GM12864 (cell line): ENCODE data around the gene ANKS1B.

Experiments
- DNase-seq: peaks from one replicate; pipeline ENCODE4 v3.0.0-alpha.2; 2011; ENCODE audit warnings: low read depth
- H3K4me3 ChIP-seq: 2 replicates; pipeline ENCODE4 v1.5.1; 2011; ENCODE audit warnings: mild to moderate bottlenecking, low read depth, low read length, control low read depth
- TF ChIP-seq, protein P1 (sequence below): IDR thresholded peaks from 2 replicates; pipeline ENCODE4 v1.5.1; 2011; ENCODE audit warnings: low read depth, mild to moderate bottlenecking, moderate library complexity, low read length, control low read depth, inconsistent platforms; ENCODE audit errors: missing control alignments

ANKS1B gene

DNA sequence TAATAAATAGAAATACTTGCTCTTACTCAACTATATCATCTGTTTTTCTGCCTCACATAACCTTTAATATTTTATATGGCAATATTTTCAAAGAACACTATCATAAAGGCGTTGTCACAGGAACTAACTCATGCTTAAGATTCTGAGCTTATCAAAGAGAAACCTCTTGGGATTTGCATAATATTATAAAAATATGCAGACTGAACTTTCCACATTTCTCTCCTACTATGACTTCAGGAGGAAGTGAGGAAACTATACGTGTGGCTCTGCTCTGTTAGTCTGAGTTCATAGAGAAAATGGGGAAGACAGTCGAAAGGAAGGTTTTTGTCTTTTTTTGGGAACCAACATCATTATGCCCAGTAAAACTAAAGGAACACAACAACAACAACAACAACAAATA is 212.5 kb downstream of the ANKS1B start:
- DNase-seq: no peak
- TF ChIP-seq, protein P1, sequence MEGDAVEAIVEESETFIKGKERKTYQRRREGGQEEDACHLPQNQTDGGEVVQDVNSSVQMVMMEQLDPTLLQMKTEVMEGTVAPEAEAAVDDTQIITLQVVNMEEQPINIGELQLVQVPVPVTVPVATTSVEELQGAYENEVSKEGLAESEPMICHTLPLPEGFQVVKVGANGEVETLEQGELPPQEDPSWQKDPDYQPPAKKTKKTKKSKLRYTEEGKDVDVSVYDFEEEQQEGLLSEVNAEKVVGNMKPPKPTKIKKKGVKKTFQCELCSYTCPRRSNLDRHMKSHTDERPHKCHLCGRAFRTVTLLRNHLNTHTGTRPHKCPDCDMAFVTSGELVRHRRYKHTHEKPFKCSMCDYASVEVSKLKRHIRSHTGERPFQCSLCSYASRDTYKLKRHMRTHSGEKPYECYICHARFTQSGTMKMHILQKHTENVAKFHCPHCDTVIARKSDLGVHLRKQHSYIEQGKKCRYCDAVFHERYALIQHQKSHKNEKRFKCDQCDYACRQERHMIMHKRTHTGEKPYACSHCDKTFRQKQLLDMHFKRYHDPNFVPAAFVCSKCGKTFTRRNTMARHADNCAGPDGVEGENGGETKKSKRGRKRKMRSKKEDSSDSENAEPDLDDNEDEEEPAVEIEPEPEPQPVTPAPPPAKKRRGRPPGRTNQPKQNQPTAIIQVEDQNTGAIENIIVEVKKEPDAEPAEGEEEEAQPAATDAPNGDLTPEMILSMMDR: no peak
- H3K4me3 ChIP-seq: no peak overlapping the region

DNA sequence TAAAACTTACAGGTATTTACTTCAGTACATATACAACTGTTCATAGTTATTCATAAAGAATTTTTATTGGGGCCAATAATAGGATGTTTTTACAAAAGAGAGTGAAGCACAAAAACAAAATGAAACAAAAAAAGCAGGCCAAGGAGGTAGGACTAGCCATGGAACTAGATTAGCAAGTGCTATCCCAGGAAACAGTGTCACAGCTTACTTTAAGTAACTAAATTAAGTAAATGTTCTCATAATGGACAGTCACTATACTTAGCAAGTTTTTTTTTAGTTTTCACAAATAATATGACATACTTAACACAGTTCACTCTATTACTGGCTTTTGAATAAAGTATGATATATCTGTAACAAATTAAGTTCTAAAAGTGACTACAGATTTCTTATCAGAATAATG is 213.1 kb downstream of the ANKS1B start:
- DNase-seq: no peak
- TF ChIP-seq, protein P1: no peak

DNA sequence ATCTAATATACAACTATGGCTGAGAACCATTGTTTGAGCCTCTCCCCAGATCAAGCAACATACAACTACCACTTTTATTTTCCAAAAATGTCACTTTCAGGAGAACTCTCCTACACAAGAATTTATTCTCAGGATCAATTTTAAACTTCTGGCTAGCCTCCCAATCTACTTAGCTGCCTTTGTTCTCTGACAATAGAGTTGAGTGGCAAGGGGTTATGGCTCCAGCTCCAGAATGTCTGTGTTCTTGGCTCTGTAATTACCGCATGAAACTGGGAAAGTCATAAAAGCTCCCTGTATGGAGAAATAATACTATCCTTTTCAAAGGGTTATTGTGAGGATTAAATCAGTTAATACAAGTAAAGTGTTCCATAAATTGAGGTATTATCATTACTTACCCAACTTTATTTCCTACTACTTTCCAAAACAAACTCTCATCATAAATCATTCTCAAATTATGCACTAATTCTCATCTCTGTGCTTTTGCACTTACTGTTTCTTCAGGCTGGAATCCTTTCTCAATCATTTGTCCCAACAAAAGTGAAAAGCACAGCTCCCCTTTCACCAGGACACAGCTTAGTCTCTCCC is 215.2 kb downstream of the ANKS1B start:
- DNase-seq: no peak
- TF ChIP-seq, protein P1: no peak
- H3K4me3 ChIP-seq: no peak overlapping the region

More for the DNA sequence above, 213.1 kb downstream of the ANKS1B start:
- no peak overlapping the region for H3K4me3 ChIP-seq

DNA sequence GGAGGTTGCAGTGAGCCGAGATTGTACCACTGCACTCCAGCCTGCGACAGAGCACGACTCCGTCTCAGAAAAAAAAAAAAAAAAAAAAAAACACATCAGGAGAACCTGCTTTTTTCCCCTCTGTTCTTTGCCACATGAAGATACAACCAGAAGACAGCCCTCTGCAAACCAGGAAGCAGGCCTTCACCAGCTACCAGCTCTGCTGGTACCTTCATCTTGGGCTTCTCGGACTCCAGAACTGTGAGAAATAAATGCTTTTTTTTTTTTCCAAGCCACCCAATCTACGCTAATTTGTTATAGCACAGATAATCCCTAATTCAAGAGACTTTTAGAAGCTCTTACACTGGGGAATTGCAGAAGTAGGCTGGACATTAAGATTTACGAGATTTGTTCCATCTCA is 216.0 kb downstream of the ANKS1B start:
- TF ChIP-seq, protein P1: no peak
- H3K4me3 ChIP-seq: no peak overlapping the region
- DNase-seq: no peak

DNA sequence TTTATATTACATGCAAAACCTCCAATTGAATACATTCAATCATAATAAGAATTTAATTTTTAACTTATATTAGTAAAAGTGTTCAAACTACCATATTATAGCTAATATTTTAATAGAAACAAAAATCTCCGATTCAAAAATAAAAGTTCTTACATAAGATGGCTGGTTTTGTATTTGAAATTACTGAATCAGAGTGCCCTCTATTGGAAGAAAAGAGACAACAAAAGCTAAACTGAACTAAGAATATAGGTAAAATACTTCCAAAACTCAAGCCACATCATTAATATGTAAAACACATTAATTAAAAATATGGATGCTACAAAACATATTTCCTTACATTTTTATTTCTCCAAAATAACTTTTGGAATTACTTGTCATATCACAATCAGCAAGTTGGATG is 216.9 kb downstream of the ANKS1B start:
- no peak for DNase-seq
- TF ChIP-seq, protein P1: peak; percentile 38
- no peak overlapping the region for H3K4me3 ChIP-seq

DNA sequence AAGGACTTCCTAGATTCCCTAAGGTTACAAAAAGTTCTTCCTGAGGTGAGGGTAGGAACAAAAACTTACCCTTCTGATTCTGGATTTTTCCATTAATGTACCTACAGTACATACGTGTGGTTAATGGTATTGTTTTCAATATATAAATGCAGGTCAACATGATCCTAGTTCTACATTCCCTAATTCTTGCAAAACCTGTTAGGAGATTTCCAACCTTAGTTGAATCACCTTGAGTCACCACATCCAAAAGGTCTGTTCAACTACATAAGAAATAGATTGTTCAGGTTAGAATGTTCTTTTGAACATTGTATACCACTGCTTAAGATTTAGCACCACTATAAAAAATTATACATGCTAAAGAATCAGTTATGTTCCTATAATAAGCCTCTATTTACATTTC is 218.3 kb downstream of the ANKS1B start:
- DNase-seq: no peak
- TF ChIP-seq, protein P1: no peak
- H3K4me3 ChIP-seq: no peak overlapping the region

DNA sequence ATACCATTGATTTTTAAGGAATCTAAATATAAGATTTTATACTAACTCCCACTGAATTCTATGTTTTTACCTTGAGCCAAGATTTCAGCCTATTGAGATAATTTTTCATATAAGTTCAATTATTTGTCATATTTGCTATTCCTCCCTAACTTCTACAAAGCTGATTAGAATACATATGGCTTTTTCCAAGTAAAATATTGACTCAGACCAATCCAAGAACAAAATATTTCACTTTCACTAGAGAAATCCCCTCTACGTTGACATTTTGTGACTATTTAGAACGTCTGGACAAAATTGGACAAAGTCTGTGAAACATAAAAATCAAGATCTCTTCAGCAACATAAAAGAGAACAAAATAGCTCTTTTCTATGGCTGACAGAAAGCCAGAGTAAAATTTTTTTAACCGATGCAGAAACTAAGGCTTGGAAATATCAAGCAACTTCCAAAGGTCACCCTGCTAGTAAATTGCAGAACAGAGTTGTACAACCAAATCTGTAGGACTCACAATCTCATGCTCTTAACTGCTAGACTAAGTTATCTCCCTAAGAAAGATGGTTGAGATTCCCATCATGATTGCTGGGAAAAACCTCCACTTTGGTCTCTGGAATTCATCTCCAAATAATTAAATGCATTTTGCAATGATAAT is 219.1 kb downstream of the ANKS1B start:
- no peak for DNase-seq
- no peak overlapping the region for H3K4me3 ChIP-seq
- TF ChIP-seq, protein P1: no peak
